IMR-90 (cell line): ENCODE measurements around the gene TCIRG1. TPM values are rescaled to one million over a fixed set of nuclear protein-coding genes. Genes with fewer than 3 reads are reported as not detected.
A peak's percentile ranks its signal among the peaks of the same experiment; 100 is the strongest.
"Not testable (repeated sequence)": the region's sequence is repeated elsewhere in the genome, so short reads cannot be mapped to it uniquely, and the experiment has no call there.

Source experiments
- ATAC-seq: fragments of 200-7000 bp; cut with Tn5 transposase; 2 replicates; pipeline ENCODE4 v1.9.1; 2020; ENCODE audit warnings: low read depth, mild to moderate bottlenecking, moderate library complexity
- BruUV-seq: library from RNA; stranded (reverse); fragments of 400-500 nt; replicated peaks from 2 replicates; lab custom pipeline; 2021; lab: Mats Ljungman, UMichigan
- CTCF ChIA-PET: fragments of 300-600 bp; formaldehyde crosslinking; extraction: SDS; loops from one replicate; lab custom pipeline; 2021; ENCODE audit warnings: antibody characterized with exemption; lab: Yijun Ruan, JAX
- POLR2A ChIA-PET: fragments of 300-600 bp; sonication (Branson Sonifier 250); formaldehyde crosslinking; loops from one replicate; lab custom pipeline; 2022; ENCODE audit warnings: antibody characterized with exemption; ENCODE audit not compliant: unreplicated experiment; lab: Charles Lee
- DNase-seq: peaks from one replicate; pipeline ENCODE4 v3.0.0; 2013
- H2AFZ ChIP-seq: replicated peaks from 2 replicates; pipeline ENCODE3; 2013; ENCODE audit warnings: low read length, mild to moderate bottlenecking; ENCODE audit not compliant: poor library complexity
- H2AK5ac ChIP-seq: 2 replicates; pipeline ENCODE4 v1.6.1; 2013; ENCODE audit warnings: low read depth, low read length, inconsistent platforms
- H2AK9ac ChIP-seq: replicated peaks from 2 replicates; pipeline ENCODE3; 2013; ENCODE audit warnings: mild to moderate bottlenecking, low read depth, low read length, moderate library complexity; ENCODE audit not compliant: poor library complexity
- H2BK120ac ChIP-seq: 2 replicates; pipeline ENCODE4 v1.6.1; 2013; ENCODE audit warnings: low read depth, low read length, inconsistent platforms
- H2BK15ac ChIP-seq: 3 replicates; pipeline ENCODE4 v1.6.1; 2013; ENCODE audit warnings: low read depth, low read length, inconsistent platforms
- H2BK20ac ChIP-seq: 2 replicates; pipeline ENCODE4 v1.6.1; 2013; ENCODE audit warnings: low read depth, mild to moderate bottlenecking, inconsistent platforms, low read length, moderate library complexity
- H2BK5ac ChIP-seq: 2 replicates; pipeline ENCODE4 v1.6.1; 2013; ENCODE audit warnings: mild to moderate bottlenecking, low read depth, low read length, inconsistent platforms; ENCODE audit not compliant: poor library complexity, severe bottlenecking
- H3K14ac ChIP-seq: replicated peaks from 2 replicates; pipeline ENCODE4 v1.6.1; 2013; ENCODE audit warnings: low read depth, low read length, inconsistent platforms
- H3K18ac ChIP-seq: 2 replicates; pipeline ENCODE4 v1.6.1; 2013; ENCODE audit warnings: low read depth, low read length, control low read depth
- H3K23ac ChIP-seq: 2 replicates; pipeline ENCODE4 v1.6.1; 2013; ENCODE audit warnings: low read depth, low read length, inconsistent platforms
- H3K27ac ChIP-seq: 2 replicates; pipeline ENCODE4 v1.5.1; 2013; ENCODE audit warnings: mild to moderate bottlenecking, control low read depth, low read length; ENCODE audit not compliant: insufficient read depth
- H3K27me3 ChIP-seq: 2 replicates; pipeline ENCODE4 v1.6.1; 2013; ENCODE audit warnings: low read length; ENCODE audit not compliant: control insufficient read depth, insufficient read depth
- H3K36me3 ChIP-seq: 2 replicates; pipeline ENCODE4 v1.6.1; 2013; ENCODE audit warnings: low read length, mixed read lengths; ENCODE audit not compliant: control insufficient read depth, insufficient read depth
- H3K4ac ChIP-seq: 2 replicates; pipeline ENCODE4 v1.6.1; 2013; ENCODE audit warnings: low read depth, low read length, inconsistent platforms
- H3K4me1 ChIP-seq: 2 replicates; pipeline ENCODE4 v1.6.1; 2013; ENCODE audit warnings: low read length, mixed read lengths; ENCODE audit not compliant: control insufficient read depth, insufficient read depth
- H3K4me2 ChIP-seq: 2 replicates; pipeline ENCODE4 v1.6.1; 2013; ENCODE audit warnings: low read depth, mild to moderate bottlenecking, control low read depth, low read length, moderate library complexity
- H3K4me3 ChIP-seq: 2 replicates; pipeline ENCODE4 v1.5.1; 2013; ENCODE audit warnings: low read depth, mild to moderate bottlenecking, control low read depth, low read length, moderate library complexity; ENCODE audit not compliant: insufficient read depth
- H3K56ac ChIP-seq: 2 replicates; pipeline ENCODE4 v1.6.1; 2013; ENCODE audit warnings: low read length, inconsistent platforms; ENCODE audit not compliant: insufficient read depth; ENCODE audit errors: extremely low read depth
- H3K79me1 ChIP-seq, 2 experiments: 2 replicates each; pipeline ENCODE4 v1.6.1; 2013; ENCODE audit warnings: low read length in 2 of 2, inconsistent platforms in 1 of 2, low read depth in 1 of 2
- H3K9ac ChIP-seq: 2 replicates; pipeline ENCODE4 v1.6.1; 2013; ENCODE audit warnings: low read depth, low read length, control low read depth
- H3K9me1 ChIP-seq: 2 replicates; pipeline ENCODE4 v1.6.1; 2013; ENCODE audit warnings: low read length, inconsistent platforms; ENCODE audit not compliant: insufficient read depth
- H3K9me3 ChIP-seq: 2 replicates; pipeline ENCODE4 v1.6.1; 2013; ENCODE audit warnings: low read length; ENCODE audit not compliant: control insufficient read depth, insufficient read depth
- H4K20me1 ChIP-seq: 2 replicates; pipeline ENCODE4 v1.6.1; 2013; ENCODE audit warnings: low read length, inconsistent platforms; ENCODE audit not compliant: insufficient read depth
- H4K5ac ChIP-seq: 2 replicates; pipeline ENCODE4 v1.6.1; 2013; ENCODE audit warnings: mild to moderate bottlenecking, low read depth, low read length, control low read depth
- H4K8ac ChIP-seq, 2 experiments: 2 replicates each; pipeline ENCODE4 v1.6.1; 2013; ENCODE audit warnings: low read depth in 2 of 2, low read length in 2 of 2, control low read depth in 1 of 2, inconsistent platforms in 1 of 2
- H4K91ac ChIP-seq: 2 replicates; pipeline ENCODE4 v1.6.1; 2013; ENCODE audit warnings: low read depth, low read length, inconsistent platforms; ENCODE audit not compliant: insufficient read depth
- WGBS, 2 experiments: methylation state at CpG; one replicate each; pipeline versions ENCODE4 v1.1.5 to v1.1.7; 2013; ENCODE audit warnings: missing lambda C conversion rate in 2 of 2; ENCODE audit not compliant: insufficient read length in 1 of 2; ENCODE audit errors: extremely low coverage in 2 of 2; 5-methylcytosine and 5-hydroxymethylcytosine counted together
- dilution Hi-C: fragments of 300-500 bp; cut with HindIII; formaldehyde crosslinking; loops from one replicate; pipeline ENCODE4 v1.14.3; 2018; ENCODE audit warnings: low sequenced_read_pairs; ENCODE audit not compliant: unreplicated experiment
- in situ Hi-C: fragments of 300-500 bp; cut with MboI; formaldehyde crosslinking; loops from 3 replicates; pipeline ENCODE4 v1.14.3; 2019; ENCODE audit warnings: low sequenced_read_pairs, inconsistent platforms, mixed read lengths
- intact Hi-C: fragments of 100-400 bp; cut with micrococcal nuclease; formaldehyde crosslinking; loops from 2 replicates; pipeline ENCODE4 v1.10.0; 2022
- polyA plus RNA-seq, 3 experiments: library from polyadenylated mRNA; depleted of rRNA; stranded (reverse); fragments of >200 nt; gene quantifications; 2 replicates each; pipeline ENCODE4 v1.2.3, GENCODE V29; 2012; ENCODE audit warnings: low replicate concordance in 1 of 3
- total RNA-seq: library from RNA; depleted of rRNA; stranded (reverse); fragments of >200 nt; gene quantifications from 2 replicates; pipeline ENCODE4 v1.2.3, GENCODE V29; 2012

The TCIRG1 gene
- total and polyA plus RNA-seq, 2 of the 4 experiments (the other 2 are of a cell fraction): 25.3 to 117 TPM

- H4K5ac ChIP-seq, DNase-seq, in situ Hi-C loops, dilution Hi-C loops, H3K4ac ChIP-seq, H2AK9ac ChIP-seq, H3K9ac ChIP-seq, H3K18ac ChIP-seq, H4K20me1 ChIP-seq, H2AK5ac ChIP-seq, H3K23ac ChIP-seq, ATAC-seq, H3K4me1 ChIP-seq, H2BK120ac ChIP-seq, POLR2A ChIA-PET, H4K91ac ChIP-seq, H3K27me3 ChIP-seq, intact Hi-C loops, H4K8ac ChIP-seq, H2BK15ac ChIP-seq, H2BK20ac ChIP-seq, CTCF ChIA-PET, H3K9me3 ChIP-seq, BruUV-seq, H3K14ac ChIP-seq, H3K79me1 ChIP-seq, H3K56ac ChIP-seq, H3K27ac ChIP-seq, H3K36me3 ChIP-seq, H2AFZ ChIP-seq, H3K4me3 ChIP-seq, H3K9me1 ChIP-seq, H2BK5ac ChIP-seq: not testable (repeated sequence)
- 0 out of 2 replicates have a peak overlapping the region, but pooled peaks have one; percentile 1 for H3K4me2 ChIP-seq
- 0% methylated on average over 8 of the region's 58 CpGs; no CpG with 5 or more reads in 1 of the 2 experiments for WGBS, 2 experiments
Measured at GRCh38 chr11:67990546-67991346, 48.1 kb upstream of the TCIRG1 start.

DNA sequence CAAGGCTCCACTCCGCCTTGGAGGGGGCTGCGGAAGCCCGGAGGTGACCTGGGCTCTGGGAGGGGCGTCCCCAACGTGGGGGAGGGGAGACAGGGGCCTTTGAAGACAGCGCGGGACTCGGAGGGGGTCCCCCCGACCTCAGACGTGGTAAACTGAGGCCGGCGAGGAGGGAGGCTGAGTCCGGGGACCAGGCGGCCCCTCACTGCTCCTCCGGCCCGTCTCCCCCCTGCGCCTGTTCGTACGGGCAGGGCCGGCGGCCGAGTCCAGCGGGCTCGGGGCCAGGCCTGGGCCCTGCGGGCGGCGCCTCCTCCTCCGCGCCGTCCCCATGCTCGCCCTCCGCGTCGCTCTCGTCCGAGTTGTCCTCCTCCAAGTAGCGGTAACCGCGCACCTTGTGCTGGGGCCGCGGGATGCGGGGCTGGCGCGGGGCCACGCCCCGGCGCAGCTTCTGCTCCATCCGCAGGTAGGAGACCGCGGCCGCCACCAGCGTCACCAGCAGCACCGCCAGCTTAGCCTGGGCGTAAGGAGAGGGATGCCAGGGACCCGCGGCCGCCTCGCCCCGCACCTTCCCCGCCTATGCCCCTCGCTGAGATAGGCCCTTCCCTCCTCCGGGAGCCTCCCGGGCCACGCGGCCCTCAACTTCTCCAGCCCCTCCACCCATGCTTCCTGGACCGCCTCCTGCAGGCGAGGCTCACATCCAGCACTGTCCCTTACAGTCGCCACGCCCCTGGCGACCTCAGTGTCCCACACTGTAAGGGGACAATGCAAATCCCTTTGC lies 47.3 kb upstream of the TCIRG1 start:
- H4K8ac ChIP-seq, H3K36me3 ChIP-seq, dilution Hi-C loops, H3K9ac ChIP-seq, ATAC-seq, H3K79me1 ChIP-seq, H2BK5ac ChIP-seq, H3K9me3 ChIP-seq, H2BK120ac ChIP-seq, H3K4me2 ChIP-seq, H3K27me3 ChIP-seq, H4K91ac ChIP-seq, H4K5ac ChIP-seq, CTCF ChIA-PET, DNase-seq, H2AFZ ChIP-seq, H3K4me3 ChIP-seq, H2AK9ac ChIP-seq, H3K56ac ChIP-seq, H4K20me1 ChIP-seq, H3K4me1 ChIP-seq, H2AK5ac ChIP-seq, POLR2A ChIA-PET, H3K18ac ChIP-seq, H2BK15ac ChIP-seq, intact Hi-C loops, H3K23ac ChIP-seq, BruUV-seq, H3K27ac ChIP-seq, H3K9me1 ChIP-seq, H3K14ac ChIP-seq, H3K4ac ChIP-seq, in situ Hi-C loops, H2BK20ac ChIP-seq: not testable (repeated sequence)
- 13% methylated on average over 3 of the region's 70 CpGs; no CpG with 5 or more reads in 1 of the 2 experiments for WGBS, 2 experiments
